Measurements from ENCODE around the gene CASZ1.

CASZ1 gene

DNA sequence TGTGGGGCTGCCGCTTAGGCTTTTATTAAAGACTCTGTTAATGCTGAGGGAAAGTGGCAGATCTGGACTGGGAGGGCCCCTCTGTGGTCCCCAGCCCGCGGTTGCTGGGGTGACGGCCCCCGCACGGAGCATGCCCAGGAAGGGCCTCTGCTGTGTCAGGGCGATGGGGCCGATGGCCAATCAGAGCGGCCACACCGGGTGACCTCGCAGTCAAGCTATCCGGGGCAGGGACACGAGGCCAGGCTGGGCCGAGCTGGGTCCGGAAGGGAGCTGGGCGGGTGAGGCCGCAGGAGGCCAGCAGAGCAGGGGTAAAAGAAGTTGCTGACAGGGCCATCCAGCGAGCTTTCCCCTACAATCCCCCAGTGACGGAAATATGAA, 145.1 kb downstream of the CASZ1 start:
- DNase-seq (ENCODE audit: low read depth): no peak

DNA sequence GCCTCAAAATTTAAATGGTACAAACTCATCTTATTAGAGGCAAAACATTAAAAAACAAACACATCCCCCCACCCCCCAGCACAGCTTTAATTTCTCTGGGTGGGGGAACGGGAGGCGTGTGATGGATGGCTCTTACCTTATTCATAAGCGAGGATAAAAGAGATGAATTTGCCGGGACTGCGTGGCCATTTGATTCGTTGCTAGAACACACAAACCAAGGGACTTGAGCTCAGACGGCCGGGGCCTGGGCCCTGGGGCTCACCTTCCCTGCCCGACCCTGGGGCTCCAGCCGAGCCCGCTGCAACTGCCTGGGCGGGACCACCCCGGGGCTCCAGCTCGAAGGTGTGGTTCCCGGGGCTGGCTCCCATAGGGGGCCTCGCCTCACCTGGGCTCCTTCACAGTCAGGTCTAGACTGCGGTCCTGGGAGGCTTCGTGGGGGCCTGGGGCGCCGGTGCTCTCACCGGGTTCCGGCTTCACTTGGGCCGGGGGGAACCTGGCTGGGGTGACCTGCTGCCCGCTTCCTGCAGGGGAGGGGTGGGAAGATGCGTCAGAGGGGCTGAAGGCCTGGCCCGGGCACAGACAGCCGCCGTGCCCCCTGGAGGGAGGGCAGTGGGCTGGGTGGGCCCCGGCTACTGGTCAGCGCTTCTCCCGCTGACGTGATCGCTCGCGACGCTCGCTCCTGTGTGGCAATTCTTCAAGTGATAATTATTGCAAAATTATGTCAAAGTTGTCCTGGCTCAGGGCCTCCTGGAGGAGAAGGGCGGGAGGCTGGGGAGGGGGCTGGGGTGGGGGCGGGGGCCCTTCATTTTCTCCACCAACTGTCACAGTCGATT, 145.7 kb downstream of the CASZ1 start:
- no peak for DNase-seq (ENCODE audit: low read depth)

DNA sequence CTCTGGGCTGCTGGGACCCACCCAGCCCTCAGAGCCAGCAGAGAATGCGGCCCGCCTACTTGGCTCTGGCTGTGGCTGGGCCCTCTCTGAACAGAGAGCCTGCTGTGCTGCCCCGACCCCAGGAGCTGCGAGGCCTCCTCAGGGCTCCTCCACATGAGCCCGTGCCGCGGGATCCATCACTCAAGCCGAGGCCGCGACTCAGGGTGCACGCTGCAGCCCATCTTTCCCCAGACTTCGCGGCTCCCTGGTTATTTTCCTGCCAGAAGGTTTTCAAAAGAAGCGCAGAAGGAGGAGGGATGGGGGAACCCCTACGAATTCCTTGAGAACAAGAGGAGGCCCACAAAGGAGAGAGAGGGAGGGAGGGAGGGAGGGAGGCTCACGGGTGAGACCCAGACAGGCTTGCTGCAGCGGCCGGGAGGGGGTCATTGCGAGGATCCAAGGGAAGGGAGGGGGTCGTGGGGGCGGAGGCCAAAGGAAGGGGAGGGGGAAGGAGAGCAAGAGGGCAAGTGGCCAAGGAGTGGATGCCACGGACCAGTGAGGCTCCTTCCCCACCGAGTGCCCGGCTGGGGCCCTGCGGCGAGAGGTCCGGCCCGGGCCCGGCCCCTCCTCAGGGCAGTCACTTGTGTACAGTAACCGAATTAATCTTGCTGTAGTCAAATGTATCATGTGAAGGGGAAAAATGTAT, 146.8 kb downstream of the CASZ1 start:
- no peak for DNase-seq (ENCODE audit: low read depth)

DNA sequence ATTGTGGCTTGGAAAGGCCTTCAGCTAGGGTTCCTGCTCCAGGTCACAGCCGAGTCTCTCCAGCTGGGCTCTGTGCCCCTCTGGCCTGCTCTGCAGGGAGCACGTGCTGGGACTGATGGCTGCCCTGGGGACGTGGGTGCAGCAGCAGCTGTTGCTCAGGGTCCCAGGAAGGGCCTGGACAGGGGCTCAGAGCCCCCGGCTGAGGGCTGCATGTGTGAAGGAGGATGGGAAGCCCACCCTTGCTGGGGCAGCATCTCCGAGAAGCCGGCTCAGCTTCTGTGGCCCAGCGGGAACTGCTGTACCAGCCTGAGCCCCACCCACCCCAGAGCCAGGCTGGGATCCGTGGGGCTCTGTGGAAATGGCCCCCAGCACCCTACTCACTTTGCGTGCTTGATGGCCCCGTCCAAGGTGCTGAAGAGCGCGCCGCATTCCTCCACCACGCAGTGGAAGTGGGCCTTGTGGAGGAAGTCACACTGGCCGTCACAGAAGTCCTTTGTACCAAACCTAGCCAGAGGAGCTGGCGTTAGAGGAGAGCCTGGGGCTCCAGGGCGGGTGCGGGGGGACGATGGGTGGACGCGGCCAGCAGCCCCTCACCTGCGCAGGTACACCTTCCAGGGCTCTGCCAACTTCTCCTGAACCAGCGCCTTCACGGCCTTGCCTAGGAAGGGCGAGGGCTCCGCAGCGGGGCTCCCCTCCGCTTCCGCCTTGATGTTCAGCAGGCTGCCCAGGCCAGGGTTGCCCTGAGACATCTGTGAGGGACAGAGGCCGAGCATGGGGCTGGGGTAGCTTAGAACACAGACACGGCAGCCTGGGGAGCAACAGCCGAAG, 147.5 kb downstream of the CASZ1 start:
- no peak for DNase-seq (ENCODE audit: low read depth)

DNA sequence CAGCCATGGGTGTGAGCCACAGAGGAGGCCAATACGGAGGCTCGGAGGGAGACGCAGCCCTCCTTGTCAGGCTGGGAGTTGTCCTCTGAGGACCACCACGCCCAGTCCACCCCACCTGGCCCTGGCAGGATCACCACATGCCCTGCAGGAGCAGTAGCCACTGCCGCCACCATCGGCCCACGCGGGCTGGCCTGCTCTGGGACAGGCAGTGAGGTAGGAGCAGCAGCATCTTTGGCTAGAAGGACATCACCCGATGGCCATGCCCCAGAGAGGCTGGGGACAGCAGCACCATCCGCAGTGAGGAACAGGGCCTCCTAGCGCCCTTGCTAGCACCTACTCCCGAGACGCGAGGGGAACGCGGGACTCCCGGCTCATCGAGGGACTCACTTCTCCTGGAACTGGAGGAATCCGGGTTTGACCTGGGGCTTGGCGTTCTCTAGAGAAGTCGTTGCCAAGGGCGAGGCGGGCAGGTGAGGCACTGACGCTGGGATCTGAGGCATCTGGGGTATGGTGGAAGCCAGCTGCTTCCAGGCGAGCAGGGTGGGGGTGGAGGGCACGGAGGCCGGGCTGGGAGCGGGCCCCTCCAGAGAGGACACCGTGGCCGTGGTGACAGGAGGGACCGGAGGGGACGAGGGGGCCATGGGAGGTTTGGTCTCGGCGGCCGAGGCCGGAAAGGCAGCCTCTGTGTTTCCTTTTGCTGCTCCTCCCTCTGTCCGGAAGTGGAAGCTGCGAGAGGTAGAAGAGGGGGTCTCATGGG, 148.9 kb downstream of the CASZ1 start:
- no peak for DNase-seq (ENCODE audit: low read depth)

DNA sequence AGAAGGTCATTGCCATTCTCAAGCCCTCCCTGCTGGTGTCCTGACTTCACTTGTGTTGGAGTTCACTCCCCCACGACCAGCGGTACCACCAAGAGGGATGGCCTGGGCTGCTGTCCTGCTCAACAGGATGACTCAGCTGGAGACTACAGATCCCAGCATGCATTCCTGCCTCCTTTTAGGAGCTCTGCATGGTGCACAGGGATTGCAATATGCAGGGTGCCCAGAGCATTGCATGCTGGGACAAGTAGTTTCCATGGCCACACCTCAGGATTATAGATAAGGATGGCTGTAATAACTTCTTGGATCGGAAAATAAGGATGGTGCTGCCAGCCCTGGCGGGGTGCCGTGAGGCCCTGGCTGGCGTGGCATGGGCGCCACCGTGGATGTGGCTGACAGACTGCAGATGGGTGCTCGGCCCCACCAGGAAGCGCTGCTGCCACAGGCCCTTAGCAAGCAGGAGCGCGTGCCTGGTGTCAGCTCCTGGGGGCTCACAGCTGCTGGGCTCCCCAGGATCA, 150.0 kb downstream of the CASZ1 start:
- no peak for DNase-seq (ENCODE audit: low read depth)

DNA sequence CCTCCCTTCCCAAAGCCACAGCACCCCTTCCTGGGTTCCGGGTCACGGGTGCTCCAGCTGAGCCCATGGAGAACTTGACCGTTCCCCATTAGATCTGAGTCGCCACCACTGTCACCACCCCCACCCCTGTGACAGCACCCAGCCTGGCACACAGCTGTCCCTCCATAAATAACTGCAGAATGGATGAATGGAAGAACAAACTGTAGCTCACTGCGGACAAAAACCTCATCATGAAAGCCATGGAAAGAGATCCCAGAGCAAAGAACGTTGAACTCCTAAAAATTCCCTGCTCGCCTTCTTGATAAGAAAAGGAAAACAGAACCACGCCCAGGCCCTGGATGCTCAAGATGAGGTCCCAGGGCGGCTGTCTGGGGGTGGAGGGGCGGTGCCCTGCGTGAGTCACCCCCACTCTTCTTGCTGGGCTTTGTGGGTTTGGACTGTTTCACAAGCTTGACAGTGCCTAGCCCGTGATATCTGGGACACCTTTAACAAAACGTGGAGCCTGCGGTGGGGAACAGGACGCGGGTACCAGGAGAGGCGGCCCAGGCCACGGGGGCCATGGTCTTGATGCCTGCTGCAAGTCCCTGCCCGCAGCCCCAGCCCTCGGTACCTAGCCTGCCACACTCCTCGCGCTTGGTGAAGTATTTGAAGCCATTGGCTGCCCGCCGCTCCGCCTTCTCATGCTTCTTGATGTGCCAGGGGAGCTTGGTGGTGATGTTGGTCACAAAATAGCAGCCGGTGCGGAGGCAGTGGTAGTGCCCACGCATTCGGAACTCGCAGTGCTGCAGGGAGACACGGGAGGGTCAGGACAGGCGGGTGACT, 151.9 kb downstream of the CASZ1 start:
- no peak for DNase-seq (ENCODE audit: low read depth)

DNA sequence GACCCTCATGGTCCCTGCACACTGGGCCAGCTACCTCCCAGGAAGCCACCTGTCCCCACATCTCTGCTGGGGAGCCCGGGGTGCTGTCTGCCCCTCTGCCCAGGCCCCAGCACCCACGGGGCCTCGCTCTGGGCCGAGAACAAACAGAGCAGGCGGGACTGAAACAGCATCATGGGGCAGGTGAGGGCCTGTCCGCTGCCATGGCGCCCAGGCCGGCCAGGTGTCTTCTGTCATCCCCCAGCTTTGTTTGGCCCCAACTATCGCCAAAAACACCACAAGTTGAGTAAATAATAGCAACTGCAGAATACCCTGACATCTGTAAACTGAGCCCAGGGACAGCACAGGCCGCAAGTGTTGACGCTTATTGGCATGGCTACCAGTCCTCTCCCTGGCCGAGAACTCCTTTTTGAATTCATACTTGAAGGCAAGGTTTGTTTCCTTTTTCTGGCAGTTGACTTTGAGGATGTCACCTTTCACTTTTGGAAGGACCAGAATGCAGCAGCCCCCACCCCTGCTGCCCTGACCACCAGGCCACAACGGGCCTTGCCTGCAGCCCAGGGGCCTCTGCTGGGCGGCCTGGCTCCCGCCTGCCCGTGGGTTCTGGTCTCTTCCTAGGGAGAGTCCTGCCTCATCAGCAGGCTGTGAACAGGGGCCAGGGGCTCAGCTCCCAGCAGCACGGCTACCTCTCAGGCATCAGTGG, 152.7 kb downstream of the CASZ1 start:
- DNase-seq (ENCODE audit: low read depth): no peak

DNA sequence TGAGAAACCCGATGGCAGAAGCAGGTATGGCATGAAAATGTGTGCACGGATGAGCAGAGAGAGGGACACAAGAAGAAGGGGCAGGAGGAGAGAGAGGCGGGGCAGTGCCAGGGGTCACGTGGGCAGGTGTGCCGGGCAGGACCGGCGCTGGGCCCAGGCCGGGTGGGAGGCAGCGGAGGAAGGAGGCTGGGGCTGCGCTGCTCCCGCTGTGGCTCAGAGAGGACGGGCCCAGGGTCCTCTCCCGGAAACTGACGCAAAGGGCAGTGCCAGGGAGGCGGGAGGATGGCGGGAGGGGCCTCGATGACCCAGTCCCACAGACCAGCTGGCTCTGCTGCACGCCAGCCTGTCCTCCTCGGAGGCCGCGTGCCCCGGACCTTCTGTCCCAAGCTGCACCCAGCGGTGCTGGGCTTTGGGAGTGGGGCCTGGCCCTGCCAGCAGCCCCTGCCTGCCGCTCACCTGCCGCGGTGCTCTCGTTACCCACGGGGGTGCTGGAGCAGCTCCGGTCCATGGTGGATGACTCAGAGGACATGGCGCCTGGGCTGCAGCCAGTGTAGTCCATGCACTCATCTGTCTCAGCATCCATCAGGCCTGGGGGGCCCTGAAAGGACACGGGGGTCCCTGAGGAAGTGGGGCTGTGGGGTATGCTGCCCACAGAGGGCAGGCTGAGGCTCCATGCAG, 153.9 kb downstream of the CASZ1 start:
- no peak for DNase-seq (ENCODE audit: low read depth)

DNA sequence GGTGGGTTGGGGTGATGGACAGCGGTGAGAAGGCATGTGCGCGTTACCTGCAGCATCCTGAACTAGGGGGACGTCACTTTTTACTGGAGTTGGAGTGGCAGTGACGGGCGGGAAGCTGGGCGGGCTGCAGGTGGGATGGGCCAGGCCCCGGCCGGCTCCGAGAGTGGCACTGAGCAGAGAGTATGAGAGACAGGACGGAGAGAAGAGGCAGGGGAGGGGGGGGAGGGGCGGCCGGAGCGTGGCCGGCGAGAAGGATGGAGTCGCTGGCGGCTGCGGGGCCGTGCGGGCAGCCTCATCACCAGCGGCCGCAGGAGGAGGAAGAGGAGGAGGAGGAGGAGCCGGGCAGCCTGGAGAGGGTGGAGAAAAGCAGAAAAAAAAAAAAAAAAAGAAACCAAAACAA, 154.5 kb downstream of the CASZ1 start:
- no peak for DNase-seq (ENCODE audit: low read depth)

DNA sequence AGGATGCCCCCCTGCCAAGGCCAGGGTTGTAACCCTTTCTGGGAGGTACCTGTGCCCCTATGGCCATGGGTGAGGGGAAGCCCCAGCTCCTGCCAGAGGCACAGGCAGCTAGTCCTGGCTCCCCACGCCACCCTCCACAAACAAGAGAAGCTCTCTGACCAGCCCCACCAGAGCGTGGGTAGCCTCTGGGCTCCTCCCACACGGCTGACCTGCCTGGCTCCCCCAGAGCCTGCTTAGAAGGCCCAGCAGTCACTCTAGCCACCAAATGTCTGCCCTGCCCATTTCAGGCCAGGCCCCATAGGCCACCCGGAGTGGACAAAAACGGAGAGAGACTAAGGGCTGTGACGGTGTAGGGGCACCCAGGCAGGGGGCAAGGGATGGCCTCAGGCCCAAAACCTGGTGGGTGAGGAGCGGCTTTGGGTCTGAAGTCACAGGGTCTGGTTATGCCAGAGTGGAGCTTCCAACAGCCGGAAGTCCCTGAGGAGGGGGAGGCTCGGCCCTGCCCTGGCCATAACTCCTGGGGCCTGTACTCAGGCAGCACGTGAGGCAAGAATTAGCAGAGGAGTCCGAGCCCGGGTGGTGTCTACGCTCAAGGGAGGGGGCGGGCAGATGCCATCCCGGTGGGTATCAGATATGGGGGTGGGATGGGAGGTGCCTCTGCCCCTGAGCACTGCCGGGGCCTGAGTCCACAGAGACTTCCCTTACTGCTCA, 155.4 kb downstream of the CASZ1 start:
- DNase-seq (ENCODE audit: low read depth): no peak

DNA sequence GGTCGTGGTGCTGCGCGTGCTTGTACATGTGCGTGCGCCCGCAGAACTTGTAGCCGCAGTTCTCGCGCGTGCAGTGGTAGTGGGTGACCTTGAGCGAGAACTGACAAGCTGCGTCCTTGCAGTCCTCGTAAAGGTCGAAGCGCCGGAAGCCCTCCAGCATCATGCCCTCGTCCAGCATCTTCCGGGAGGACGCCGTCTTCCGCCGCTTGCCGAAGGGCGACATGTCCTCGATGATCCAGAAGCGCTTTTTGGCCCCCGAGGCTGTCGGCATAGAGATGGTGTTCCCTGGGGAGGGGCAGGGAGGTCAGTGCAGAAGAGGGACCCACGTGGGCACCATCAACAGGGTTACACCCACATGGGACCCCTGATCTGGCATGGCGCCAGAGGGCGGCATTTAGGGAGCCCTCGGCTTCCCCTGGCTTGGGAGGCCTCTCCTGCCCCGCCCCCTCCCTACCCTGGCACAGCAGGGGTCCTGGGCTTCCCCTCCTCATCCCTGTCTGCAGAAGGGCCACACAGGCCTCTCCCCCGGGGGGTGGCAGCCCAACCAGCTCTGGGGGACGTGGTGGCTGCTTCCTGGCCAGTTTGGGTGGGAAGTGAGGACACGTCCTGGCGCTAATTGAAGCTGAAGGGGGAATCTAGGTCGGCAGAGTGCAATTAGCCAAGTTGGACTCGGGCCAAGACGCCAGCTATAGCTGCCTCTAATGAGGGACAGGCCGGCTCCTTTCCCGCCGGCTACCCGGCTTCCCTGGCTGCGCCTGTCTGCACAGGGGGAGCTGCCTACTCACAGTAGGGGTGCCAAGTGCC, 156.5 kb downstream of the CASZ1 start:
- no peak for DNase-seq (ENCODE audit: low read depth)

DNA sequence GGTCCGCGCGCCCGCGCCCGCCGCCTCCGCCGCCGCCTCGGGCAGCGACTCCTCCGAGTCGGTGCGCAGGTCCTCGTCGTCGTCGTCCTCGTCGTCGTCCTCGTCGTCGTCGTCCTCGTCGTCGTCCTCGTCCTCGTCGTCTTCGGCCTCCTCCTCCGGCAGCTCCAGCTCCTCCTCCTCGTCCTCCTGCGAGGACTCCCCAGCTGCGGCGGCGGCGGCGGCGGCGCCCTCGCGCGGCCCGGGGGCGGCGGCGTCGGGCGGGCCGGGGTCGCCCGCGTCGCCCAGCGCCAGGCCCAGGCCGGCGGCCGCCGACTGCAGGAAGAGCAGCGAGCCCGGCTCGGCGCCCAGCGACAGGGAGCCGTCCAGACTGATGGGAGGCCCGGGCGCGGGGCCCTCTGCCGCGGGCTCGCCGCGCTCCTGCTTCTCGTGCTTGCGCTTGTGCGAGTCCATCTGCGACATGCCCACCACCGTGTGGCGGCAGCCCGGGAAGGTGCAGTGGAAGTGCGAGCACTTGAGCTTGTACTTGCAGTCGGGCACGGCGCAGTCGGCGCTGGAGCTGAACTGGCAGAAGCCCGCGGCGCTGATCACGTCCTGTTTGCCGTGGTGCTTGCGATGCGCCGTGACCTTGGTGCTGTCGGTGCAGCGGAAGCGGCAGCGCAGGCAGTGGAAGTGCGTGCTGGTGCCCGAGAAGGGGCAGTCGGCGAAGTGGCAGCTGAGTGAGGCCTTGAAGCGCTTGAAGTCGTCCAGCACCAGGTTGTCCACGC, 157.3 kb downstream of the CASZ1 start:
- no peak for DNase-seq (ENCODE audit: low read depth)

DNA sequence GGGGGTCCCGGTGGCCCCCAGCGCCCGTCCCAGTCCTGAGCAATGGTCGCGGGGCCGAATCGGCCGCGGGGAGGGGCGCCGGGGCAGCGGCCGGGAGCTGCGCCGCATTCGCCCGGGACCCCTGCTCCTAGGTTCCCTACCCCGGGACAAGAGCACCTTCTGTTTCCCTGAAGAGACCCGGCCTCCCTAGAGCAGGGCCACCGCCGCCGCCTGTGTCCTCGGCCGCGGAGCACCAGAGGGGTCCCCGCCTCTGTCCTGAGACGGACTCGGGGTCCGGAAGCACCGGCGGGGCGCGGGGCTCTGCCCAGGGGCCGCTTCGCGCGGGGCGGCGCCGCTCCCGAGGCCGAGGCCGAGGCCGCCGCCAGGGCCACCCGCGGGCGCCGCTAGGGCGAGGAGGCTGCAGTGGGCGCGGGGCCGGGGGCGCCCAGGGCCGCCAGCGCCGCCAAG, 157.9 kb downstream of the CASZ1 start:
- no peak for DNase-seq (ENCODE audit: low read depth)

DNA sequence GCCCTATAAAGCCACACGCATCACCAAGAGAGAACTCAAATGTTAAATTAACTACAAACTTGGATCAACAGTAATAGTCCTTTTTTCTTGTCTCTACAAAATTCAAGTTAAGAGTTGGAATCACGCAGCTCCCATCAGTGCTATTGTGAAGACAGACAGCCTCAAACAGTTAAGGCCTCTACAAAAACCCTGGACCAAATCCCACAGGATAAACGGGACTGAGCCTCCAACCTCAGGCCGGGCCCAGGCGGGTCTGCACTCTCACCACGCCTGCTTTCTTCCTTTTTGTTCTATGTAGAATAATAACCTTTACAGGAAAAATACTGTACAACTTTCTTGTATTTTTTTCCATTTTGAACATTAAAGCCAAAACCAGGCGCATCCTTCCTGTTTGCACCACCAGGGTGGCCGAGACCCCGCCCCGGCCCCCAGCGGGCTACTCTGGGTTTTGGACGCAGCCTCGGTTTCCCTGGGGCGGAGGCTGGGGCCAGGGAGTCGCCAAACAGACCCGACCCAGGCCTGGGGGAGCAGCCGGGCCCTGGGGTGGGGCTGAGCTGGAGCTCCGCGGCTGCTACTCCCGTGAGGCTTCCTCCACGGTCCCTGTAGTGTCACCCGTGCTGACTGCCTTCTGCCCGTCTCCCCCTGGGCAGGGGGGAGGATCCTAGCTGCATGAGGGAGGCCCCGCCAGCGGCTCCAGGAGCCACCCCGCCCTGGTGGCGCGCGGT, 158.4 kb downstream of the CASZ1 start:
- no peak for DNase-seq (ENCODE audit: low read depth)

DNA sequence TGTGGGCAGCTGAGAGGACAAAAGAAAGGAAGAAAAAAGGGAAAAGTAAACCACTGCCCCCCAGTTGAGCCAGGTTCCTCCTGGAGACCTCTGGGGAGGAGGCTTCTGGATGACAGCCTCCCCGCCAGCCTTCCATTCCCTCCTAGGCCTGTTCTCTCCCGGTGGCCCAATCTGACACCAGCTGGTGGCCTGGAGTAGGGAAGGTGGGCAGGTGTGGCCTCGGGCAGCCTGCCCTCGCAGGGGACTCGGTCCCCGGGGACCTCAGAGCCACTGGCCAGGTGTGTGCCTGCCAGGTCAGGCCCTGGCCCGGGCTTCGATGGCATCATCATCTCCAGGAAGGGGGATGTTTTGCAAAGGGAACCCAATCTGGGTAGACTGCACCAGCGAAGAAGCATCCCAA, 159.0 kb downstream of the CASZ1 start:
- DNase-seq (ENCODE audit: low read depth): no peak

DNA sequence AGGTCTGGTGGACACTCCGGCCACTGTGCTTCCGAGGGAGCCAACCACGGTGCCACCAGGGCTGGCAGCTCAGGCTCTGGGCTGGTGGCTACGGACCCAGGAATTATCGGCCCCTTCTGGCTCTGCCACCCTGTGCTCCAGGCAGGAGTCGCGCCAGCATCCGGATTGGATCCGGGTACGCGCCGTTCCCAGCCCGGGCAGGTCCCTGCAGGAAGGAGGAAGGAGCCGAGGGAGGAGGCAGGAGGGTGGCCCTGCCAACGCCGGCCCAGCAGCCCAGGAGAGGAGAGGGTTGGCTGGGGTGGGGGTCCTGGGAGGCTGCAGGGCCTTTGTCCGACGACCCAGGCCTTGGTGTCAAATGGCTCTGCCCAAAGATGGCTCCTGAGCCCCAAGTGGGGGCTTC, 160.5 kb downstream of the CASZ1 start:
- no peak for DNase-seq (ENCODE audit: low read depth)
